HG03342 (cell line): ENCODE results near the gene LRIT2.
"Not testable (repeated sequence)": the region's sequence is repeated elsewhere in the genome, so short reads cannot be mapped to it uniquely, and the experiment has no call there.

Source experiments
- ATAC-seq: cut with Tn5 transposase; IDR thresholded peaks from one replicate; pipeline ENCODE4 v1.9.1; 2021; ENCODE audit warnings: mild to moderate bottlenecking, moderate library complexity; ENCODE audit not compliant: unreplicated experiment

Gene LRIT2

DNA sequence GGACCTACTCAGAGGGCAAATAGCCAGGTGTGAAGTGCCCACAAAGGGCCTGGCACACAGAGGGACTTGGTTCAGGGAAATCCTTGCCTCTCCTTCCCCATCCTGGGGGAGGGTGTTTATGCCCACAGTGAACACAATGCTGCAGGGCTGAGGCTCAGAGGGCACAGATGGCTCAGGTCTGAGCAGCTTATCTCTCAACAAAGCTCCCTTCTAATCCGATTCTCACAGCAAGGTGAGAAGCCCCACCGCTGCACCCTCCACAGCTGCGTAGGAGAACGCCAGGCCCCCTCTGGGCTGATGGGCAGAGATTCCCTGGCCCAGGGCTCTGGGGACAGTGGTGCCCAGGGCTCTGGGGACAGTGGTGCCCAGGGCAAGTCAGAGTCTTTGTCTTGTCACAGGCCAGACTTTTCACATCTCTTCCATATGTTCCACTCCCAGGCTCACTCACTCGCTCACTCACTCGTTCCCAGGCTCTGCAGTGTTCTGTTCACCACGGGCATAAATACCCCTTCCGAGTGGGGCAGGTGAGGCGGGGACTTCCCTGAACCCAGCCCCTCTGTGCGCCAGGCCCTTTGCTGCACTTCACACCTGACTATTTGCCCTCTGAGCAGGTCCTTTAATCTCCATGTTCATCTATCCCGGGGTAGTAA, 39.7 kb downstream of the LRIT2 start:
- ATAC-seq, result no peak

GRCh38 chr10:84184517-84184916, 40.8 kb downstream of the LRIT2 start:
- no peak for ATAC-seq

- ATAC-seq, result no peak
These were observed 43.7 kb downstream of the LRIT2 start for GRCh38 chr10:84181631-84182030.

- not testable (repeated sequence) for ATAC-seq
These were observed 45.0 kb downstream of the LRIT2 start for GRCh38 chr10:84180386-84180785.

GRCh38 chr10:84179059-84179710, 46.2 kb downstream of the LRIT2 start:
- peak; percentile 94 for ATAC-seq

DNA sequence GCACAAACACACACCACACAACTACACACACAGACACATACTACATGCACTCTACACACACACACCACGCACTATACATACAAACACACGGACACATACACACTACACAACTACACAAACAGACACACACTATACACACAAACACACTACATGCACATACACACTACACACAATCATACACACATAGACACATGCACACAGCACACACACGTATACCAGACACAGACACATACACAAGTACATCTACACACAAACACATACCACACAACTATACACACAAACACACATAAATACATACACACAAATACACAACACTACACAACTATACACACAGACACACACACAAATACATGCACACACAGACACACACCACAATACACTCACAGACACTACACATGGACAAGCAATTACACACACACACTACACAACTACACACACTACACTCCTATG, 47.2 kb downstream of the LRIT2 start:
- ATAC-seq, result no peak

- ATAC-seq, result peak; percentile 33
These were observed 47.7 kb downstream of the LRIT2 start for GRCh38 chr10:84177541-84178141.

- ATAC-seq, result no peak
These were observed 48.4 kb downstream of the LRIT2 start for GRCh38 chr10:84176836-84177474.

DNA sequence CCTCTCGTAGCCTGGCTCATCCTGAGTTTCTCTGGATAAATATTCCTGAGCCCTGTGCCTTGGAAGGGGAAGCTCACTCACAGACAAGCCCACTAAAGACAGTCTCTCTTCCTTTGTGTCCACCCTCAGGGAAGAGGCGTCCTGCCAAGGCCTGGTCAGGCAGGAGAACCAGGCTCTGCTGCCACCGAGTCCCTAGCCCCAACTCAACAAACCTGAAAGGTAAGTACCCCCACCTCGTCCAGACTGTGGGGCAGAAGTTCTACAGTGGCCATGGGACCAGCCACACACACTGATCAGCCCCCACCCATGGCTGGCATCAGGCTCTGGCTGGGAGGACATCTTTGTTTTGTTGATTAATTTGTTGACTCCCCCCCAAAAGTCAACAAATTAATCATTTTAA, 49.0 kb downstream of the LRIT2 start:
- no peak for ATAC-seq

GRCh38 chr10:84175436-84175835, 49.9 kb downstream of the LRIT2 start:
- ATAC-seq, result no peak

- ATAC-seq, result no peak
These were observed 51.8 kb downstream of the LRIT2 start, which contains the start of gene GPR15LG for GRCh38 chr10:84173501-84173929. Gene GPR15LG, plus strand, starts transcription at chr10:84173801. Its CDS starts 51 bp downstream, at chr10:84173852.

- peak; percentile 59 for ATAC-seq
These were observed 52.6 kb downstream of the LRIT2 start for GRCh38 chr10:84172467-84173356.

DNA sequence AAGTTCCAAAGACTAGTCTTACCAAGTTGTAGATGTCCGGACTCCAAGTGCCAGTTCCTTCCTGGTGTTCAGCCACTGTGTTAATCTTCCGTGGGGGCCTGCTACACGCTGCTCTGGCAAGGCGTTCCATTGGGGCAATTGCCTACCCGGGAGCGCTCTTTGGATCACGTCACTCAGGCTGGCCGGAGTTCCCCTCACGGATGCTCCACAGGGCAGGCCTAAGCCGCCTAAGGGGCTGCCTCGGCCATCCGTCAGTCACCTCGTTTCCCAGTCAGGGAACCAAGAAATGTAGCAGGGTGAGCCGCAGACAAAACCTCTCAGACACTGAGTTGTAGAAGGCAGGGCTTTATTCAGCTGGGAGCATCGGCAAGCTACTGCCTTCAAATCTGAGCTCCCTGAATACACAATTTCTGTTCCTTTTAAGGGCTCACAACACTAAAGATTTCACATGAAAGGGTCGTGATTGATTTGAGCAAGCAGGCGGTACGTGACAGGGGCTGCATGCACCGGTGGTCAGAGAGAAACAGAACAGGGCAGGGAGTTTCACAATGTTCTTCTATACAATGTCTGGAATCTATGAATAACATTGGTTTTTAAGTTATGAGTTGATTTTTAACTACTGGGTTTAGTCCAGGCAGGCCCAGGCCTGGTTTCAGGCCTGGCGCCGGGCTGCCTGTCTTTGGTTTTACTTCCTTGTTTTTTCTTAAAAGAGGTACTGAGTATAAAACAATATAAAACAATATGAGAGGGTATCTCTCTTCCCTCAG, 53.5 kb downstream of the LRIT2 start:
- peak; percentile 48 for ATAC-seq

GRCh38 chr10:84171237-84171636, 54.1 kb downstream of the LRIT2 start:
- ATAC-seq, result not testable (repeated sequence)
